ENCODE results near the gene DCP1A. TPM values are rescaled to one million over a fixed set of nuclear protein-coding genes. Genes with fewer than 3 reads are reported as not detected.
A peak's percentile ranks its signal among the peaks of the same experiment; 100 is the strongest.

DCP1A gene
- total RNA-seq, 4 donors from 2014 or later = 18.6 to 30.4 (median 23.4) TPM

GRCh38 chr3:53240989-53241972 lies 106.1 kb downstream of the DCP1A start:
- TF ChIP-seq, protein P1, sequence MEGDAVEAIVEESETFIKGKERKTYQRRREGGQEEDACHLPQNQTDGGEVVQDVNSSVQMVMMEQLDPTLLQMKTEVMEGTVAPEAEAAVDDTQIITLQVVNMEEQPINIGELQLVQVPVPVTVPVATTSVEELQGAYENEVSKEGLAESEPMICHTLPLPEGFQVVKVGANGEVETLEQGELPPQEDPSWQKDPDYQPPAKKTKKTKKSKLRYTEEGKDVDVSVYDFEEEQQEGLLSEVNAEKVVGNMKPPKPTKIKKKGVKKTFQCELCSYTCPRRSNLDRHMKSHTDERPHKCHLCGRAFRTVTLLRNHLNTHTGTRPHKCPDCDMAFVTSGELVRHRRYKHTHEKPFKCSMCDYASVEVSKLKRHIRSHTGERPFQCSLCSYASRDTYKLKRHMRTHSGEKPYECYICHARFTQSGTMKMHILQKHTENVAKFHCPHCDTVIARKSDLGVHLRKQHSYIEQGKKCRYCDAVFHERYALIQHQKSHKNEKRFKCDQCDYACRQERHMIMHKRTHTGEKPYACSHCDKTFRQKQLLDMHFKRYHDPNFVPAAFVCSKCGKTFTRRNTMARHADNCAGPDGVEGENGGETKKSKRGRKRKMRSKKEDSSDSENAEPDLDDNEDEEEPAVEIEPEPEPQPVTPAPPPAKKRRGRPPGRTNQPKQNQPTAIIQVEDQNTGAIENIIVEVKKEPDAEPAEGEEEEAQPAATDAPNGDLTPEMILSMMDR (IDR thresholded peaks at IDR 0.05) = no peak
- ATAC-seq (ENCODE audit: low FRiP score) = no peak
- DNase-seq (ENCODE audit: low spot score) = no peak

DNA sequence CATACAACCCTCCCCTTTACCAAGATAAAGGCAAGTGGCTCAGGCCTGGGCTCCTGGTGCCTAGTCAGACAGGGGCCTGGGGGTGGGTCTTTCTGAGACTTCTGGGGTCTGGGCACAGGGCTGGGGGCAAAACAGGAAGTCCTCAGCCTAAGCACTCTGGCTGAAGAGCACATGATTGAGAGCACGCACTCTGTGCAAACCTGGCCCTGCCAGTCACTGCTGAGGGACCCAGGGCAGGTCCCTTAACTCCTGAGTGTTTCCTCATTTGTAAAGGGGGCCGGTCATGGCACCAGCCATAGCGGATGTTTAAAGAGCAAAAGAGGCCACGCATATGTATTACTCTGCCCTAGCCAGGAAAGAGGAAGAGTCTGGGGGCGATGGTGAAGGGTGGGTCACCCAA lies 107.5 kb downstream of the DCP1A start:
- DNase-seq (ENCODE audit: low spot score) (no peak), ATAC-seq (ENCODE audit: low FRiP score) (no peak)
- TF ChIP-seq, protein P1 (IDR thresholded peaks at IDR 0.05) = no peak

DNA sequence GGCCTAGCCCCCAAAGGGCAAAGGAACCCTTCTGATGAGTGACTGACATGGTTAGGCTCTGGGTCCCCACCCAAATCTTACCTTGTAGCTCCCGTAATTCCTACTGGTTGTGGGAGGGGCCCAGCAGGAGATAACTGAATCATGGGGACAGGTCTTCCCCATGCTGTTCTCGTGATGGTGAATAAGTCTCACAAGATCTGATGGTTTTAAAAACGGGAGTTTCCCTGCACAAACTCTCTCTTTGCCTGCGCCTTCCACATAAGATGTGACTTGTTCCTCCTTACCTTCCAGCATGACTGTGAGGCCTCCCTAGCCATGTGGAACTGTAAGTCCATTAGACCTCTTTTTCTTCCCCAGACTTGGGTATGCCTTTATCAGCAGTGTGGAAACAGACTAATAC lies 108.5 kb downstream of the DCP1A start:
- DNase-seq (ENCODE audit: low spot score) (no peak), ATAC-seq (ENCODE audit: low FRiP score) (no peak)
- TF ChIP-seq, protein P1 (IDR thresholded peaks at IDR 0.05) = no peak

DNA sequence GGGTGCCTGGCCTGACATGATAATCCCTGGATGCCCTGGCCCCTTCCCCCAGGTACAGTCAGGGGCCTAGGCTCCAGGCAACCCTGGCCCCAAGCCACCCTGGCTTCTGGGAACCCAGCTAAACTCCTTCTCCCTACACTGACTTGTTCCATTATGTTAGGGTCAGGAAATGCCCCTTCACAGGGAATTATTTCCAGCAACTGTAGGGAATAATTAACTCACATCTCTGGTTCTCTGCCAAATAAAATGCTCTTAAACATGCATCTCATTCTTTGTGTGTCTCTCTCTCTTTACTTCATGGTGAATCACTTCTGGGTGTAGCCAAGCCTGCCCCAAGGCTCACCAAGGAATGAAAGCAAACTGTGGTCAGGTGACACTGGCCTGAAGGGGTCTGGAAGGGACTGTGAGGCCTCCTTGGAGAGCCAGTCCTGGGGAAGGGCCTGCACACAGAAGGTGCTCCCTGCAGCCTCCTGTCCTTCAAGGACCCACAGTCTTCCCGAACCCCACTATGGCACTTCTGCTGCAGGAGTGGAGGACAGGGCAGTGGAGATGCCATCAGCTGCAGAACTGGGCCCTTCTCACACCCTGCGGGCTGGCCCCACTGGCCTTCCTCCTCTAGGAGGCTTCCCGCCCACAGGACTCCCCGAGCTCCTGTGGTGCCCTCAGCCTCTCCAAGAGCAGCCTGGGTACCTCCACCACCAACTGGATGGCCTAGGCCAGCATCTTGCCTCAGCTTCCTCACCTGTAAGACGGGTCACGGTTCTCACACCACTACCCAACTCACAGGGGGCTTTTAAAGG lies 109.1 kb downstream of the DCP1A start:
- TF ChIP-seq, protein P1 (IDR thresholded peaks at IDR 0.05) = no peak
- DNase-seq (ENCODE audit: low spot score) = no peak
- peak; percentile 46 for ATAC-seq (ENCODE audit: low FRiP score)

DNA sequence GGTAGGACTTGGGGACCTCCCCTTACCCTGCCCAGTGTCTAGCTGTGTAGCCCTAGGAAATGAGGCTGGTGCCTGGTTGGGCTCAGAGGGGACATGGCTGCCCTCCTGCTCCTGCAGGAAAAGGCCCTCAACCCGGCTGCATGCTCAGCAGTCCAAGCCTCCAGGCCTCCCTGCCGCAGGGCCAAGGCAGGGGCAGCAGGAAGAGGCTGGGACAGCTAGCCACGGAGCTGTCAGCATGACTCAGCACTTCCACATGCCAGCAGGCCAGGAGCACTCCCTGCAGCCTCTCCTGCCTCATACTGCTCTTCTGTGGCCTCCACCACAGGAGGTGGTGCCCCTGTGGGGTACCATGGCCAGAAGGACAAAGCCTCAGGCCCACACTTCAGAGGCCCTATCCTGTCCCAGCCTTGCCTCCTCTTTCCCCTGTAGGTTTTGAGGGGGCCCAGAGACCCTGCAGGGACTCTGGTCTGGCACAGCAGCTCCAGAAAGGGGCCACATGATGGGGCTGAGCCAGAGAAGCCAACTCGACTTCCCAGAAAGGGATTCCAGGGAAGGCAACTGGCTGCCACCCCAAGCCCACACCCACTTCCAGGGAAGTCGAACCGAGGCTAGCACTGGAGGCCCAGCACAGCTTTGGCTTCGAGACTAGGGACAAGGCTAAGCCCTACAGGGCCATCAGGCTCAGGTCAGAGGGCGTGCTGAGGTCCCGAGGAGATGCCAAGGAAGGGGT lies 111.1 kb downstream of the DCP1A start:
- no peak for DNase-seq (ENCODE audit: low spot score)
- ATAC-seq (ENCODE audit: low FRiP score) = peak; percentile 58
- TF ChIP-seq, protein P1 (IDR thresholded peaks at IDR 0.05) = no peak

- ATAC-seq (ENCODE audit: low FRiP score) = no peak
- no peak for DNase-seq (ENCODE audit: low spot score)
- TF ChIP-seq, protein P1 (IDR thresholded peaks at IDR 0.05) = no peak
Observed at GRCh38 chr3:53235545-53235944, 111.8 kb downstream of the DCP1A start.

Measured in omental fat pad (tissue), 4 donors.